ENCODE measurements around the gene ACTL8.

GRCh38 chr1:17789926-17790325 lies 34.8 kb downstream of the ACTL8 start:
- TF ChIP-seq CTCF (IDR thresholded peaks at IDR 0.05): no peak
- no peak for TF ChIP-seq POLR2A (IDR thresholded peaks at IDR 0.05)
